Activated T-cell treated with anti-CD3 and anti-CD28 coated beads, Interleukin-2, amount 50 U/mL, for 24 hours (primary cell): Measurements from ENCODE around the gene CACNA2D3.

Source experiments
- DNase-seq: peaks from one replicate; pipeline ENCODE4 v3.0.0-alpha.2; 2020
- H3K27ac Mint-ChIP-seq: 2 replicates; pipeline ENCODE4 v1.8.0; 2020; ENCODE audit warnings: mild to moderate bottlenecking, mixed read lengths
- H3K27me3 Mint-ChIP-seq: 2 replicates; pipeline ENCODE4 v1.8.0; 2020; ENCODE audit warnings: mixed read lengths
- H3K36me3 Mint-ChIP-seq: 2 replicates; pipeline ENCODE4 v1.8.0; 2020; ENCODE audit warnings: low read depth, mixed read lengths
- H3K4me1 Mint-ChIP-seq: 2 replicates; pipeline ENCODE4 v1.8.0; 2020; ENCODE audit warnings: low read depth, mixed read lengths
- H3K4me3 Mint-ChIP-seq: 2 replicates; pipeline ENCODE4 v1.8.0; 2020; ENCODE audit warnings: mild to moderate bottlenecking, moderate library complexity, mixed read lengths
- H3K9me3 Mint-ChIP-seq: 2 replicates; pipeline ENCODE4 v1.8.0; 2020; ENCODE audit warnings: mixed read lengths

CACNA2D3 gene

DNA sequence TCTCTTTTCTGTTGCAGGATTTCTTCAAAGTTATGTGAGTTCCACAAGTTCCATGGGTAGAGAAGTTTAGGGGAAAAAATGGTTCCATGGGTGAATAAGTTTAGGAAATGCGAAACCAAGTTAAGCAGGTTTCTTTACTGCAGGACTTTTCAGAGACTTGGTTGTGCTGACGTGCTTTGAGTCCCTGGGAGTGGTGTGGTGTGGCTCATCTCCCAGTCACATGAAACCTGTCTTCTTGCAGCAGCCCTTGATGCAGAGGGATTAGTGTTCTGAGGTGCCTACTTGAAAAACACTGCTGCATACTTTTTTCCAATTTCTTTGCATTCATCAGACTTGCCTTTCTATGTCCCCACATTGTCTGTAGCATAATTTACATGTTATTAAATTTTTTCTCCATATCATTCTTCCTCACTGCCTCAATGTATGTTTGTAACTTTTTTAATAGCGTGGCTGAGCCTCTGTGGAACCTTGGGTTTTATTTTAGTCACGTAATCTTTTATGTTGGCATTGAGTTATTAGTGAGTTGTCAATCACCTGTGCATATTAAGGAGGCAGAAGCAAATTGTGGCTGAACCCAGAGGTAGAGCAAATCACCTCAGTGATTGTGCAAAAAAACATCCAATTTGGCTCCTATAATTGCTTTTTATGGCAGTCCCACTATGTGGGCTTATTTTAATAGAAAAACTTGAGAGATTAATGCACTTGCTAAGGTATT, 115.6 kb downstream of the CACNA2D3 start:
- no peak for DNase-seq
- H3K36me3 Mint-ChIP-seq, result no peaks in the 10 kb centered on the region
- H3K9me3 Mint-ChIP-seq, result no peaks in the 10 kb centered on the region
- no peak overlapping the region for H3K27ac Mint-ChIP-seq
- H3K4me1 Mint-ChIP-seq, result no peaks in the 10 kb centered on the region
- H3K27me3 Mint-ChIP-seq, result no peaks in the 10 kb centered on the region
- H3K4me3 Mint-ChIP-seq, result no peak overlapping the region

DNA sequence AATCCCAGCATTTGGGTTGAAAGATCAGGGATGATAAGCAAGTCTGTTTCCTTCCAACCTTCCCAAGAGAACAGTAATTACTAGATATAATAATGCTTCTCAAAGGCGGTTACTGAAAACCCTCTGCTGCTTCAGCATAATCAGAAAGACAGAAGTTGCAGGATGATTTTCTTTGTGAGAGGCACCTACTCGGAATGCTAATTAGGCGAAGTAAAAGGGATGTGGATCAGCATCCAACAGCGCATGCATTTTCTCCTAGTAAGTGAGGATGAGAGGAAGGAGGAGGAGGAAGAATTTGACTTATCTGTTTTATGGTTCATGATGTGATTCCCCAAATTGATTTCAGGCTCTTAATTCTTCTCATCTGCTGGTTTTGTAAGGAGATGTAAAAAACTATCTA, 118.0 kb downstream of the CACNA2D3 start:
- no peaks in the 10 kb centered on the region for H3K9me3 Mint-ChIP-seq
- no peaks in the 10 kb centered on the region for H3K36me3 Mint-ChIP-seq
- DNase-seq, result no peak
- no peaks in the 10 kb centered on the region for H3K4me1 Mint-ChIP-seq
- H3K4me3 Mint-ChIP-seq, result no peak overlapping the region
- H3K27me3 Mint-ChIP-seq, result no peaks in the 10 kb centered on the region
- H3K27ac Mint-ChIP-seq, result no peak overlapping the region

DNA sequence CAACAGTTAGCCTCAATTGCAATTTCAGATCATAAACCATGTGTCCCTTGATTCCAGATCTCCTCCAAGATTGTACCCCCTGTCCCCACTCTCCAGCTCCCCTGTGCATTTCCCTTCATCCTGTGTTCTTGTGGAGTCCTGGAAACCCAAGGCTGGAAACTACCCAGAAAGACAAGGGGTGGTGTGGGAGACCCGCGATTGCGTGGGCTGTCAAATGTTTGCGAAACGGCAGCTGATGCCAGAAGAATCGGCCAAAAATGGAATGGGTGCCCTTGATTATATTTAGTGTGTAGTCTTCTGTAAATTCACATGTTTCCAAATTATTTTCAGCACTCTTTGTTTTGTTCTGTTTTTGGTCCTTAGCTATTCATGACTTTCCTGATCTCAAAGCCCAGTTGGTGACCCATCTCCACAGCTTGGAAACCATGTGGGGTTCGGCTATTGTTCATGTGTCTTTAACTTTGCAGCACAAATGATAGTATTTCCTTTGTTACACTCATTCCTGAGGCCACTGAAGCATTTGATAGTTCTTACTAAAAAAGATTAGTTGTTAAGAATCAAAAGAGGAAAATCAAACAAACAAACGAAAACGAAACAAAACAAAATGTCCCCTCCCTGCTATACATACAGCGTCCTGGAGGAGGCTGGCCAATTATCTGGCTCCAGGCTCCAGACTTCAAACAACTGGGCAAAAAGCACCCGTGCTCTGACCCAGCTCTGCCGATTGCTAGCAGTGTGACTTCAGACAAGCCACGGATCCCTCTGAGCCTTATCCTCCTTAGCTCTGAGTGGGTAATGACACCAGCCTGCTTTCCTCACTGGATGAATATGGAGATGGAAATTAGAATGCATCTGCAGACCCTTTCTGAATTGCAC, 120.9 kb downstream of the CACNA2D3 start:
- H3K4me1 Mint-ChIP-seq, result no peaks in the 10 kb centered on the region
- DNase-seq, result no peak
- no peaks in the 10 kb centered on the region for H3K9me3 Mint-ChIP-seq
- no peaks in the 10 kb centered on the region for H3K27me3 Mint-ChIP-seq
- no peaks in the 10 kb centered on the region for H3K36me3 Mint-ChIP-seq
- no peak overlapping the region for H3K27ac Mint-ChIP-seq
- no peak overlapping the region for H3K4me3 Mint-ChIP-seq

DNA sequence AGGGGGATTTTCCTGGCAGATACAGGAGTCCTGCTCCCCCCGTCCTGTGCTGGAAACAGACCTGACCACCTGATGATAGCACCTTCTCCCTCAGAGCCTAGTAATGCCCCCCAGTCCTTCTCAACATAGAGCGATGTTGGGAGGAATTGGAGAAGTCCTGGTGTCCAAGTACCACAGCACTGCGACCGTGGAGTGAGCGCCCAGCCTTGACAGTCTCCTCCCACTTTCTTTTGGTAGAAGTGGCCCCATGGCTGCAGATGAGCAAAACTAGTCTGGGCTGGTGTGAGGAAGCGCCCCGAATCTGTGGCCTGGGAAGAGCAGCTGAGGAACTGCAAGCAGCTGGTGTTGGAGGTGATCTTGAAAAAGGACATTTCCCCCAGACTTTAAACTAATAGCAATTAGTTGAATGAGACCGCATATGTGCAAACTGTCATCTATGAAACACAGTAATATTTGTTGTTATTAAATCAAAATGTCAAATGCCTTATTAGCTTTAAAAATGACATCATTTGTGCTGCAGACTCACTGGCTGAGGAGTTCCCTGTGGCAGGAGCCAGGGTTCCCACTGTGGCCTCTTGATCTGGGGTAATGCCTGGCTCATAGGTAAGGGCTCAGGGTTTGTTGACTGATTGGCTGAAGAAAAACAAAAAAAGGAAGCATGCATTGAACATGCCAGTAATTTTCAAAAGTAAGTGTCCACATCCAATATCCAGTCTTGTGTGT, 121.8 kb downstream of the CACNA2D3 start:
- DNase-seq, result no peak
- Mint-ChIP-seq H3K4me3 (no peak overlapping the region), H3K36me3 (no peaks in the 10 kb centered on the region), H3K9me3 (no peaks in the 10 kb centered on the region), H3K4me1 (no peaks in the 10 kb centered on the region), H3K27me3 (no peaks in the 10 kb centered on the region), H3K27ac (no peak overlapping the region)

DNA sequence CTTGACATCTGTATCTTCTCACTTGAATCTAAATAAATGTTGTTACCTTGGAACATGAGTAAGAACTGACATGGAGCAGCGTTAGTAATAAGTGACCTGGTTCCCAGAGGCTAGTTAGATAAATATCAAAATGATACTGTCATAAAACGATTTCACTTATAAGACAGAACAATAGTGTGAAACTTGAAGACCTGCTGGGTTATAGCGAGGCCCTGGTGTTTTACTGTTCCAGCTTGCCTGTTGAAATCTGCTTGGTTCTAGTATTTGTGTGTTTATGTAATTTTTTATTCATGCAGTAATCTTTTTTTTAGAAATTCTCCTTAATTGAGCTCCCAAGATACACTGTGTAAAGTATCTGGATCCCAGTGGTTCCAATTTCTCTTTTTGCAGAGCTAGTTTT, 129.4 kb downstream of the CACNA2D3 start:
- no peaks in the 10 kb centered on the region for H3K27me3 Mint-ChIP-seq
- H3K27ac Mint-ChIP-seq, result no peak overlapping the region
- H3K4me3 Mint-ChIP-seq, result no peak overlapping the region
- no peaks in the 10 kb centered on the region for H3K36me3 Mint-ChIP-seq
- no peaks in the 10 kb centered on the region for H3K4me1 Mint-ChIP-seq
- no peak for DNase-seq
- H3K9me3 Mint-ChIP-seq, result no peaks in the 10 kb centered on the region

DNA sequence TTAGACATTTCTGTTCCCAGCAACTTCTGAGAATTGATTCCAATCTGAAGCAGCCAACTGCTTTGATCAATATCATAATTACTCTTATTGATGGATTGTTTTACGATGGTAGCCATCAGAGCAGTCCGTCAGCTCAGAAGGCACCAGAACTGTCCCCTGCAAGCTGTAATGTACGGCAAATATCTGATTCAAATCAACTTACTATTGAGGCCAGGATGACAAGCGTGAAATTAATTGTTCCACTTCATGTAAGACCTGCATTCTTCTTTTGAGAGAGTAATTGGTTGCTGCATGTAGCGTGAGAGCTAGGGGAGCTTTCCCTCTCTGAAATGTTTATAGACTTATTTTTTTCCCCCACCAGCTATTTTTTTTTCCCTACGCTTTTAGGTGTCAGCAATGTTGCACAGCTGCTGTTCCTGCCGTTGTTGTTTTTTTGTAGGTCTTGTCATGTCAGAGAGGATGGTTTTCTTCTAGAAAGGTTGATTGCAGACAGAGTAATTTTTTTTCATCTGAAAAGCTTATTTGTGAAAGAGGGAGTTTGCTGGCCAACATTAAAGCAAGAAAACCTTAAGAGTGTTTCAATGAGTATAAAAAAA, 134.9 kb downstream of the CACNA2D3 start:
- H3K27ac Mint-ChIP-seq, result no peak overlapping the region
- peaks cover 16% of the 10 kb centered on the region for H3K27me3 Mint-ChIP-seq
- H3K4me3 Mint-ChIP-seq, result no peak overlapping the region
- no peak for DNase-seq
- no peaks in the 10 kb centered on the region for H3K36me3 Mint-ChIP-seq
- no peaks in the 10 kb centered on the region for H3K9me3 Mint-ChIP-seq
- H3K4me1 Mint-ChIP-seq, result no peaks in the 10 kb centered on the region

DNA sequence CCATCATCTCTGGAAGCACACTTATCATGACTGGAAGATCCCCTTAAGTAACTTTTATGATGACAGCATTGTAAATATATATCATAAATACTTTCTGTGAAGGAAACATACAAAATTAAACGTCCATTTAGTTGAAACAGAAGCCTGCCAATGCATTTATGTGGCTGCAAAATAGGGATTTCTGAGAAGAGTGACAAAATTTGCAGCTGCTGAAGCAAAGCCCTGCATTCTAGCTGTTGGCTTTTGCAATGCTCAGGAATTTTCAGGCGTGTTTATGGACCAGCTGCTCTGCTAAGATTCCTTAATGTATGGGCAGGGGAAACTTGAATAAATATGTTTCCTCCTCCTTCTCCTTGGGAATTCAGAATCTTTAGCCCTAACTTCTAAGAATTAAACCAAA, 137.3 kb downstream of the CACNA2D3 start:
- no peaks in the 10 kb centered on the region for H3K36me3 Mint-ChIP-seq
- H3K9me3 Mint-ChIP-seq, result no peaks in the 10 kb centered on the region
- H3K4me1 Mint-ChIP-seq, result no peaks in the 10 kb centered on the region
- DNase-seq, result no peak
- peaks cover 23% of the 10 kb centered on the region for H3K27me3 Mint-ChIP-seq
- H3K4me3 Mint-ChIP-seq, result no peak overlapping the region
- H3K27ac Mint-ChIP-seq, result no peak overlapping the region

DNA sequence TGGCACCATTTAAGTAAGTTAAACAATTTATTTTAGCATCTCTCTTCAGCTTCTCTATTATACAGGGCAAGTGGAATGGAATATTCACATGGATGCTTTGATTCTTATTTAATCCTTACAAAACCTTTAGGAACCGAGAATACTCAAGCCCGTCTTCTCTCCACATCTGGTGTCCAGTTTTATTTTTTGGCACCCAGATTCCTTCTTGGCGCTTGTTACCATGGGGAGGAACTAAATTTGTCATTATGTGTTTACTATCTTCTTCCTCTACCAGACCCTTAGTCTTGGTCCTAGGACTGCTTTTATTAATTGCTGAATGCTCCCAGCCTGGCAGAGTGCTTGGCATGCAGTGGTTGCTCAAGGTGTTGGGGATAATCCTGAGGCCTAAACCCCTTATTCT, 138.8 kb downstream of the CACNA2D3 start:
- no peak for DNase-seq
- Mint-ChIP-seq H3K9me3 (no peaks in the 10 kb centered on the region), H3K27ac (no peak overlapping the region), H3K4me3 (no peak overlapping the region), H3K36me3 (no peaks in the 10 kb centered on the region), H3K27me3 (peaks cover 28% of the 10 kb centered on the region), H3K4me1 (no peaks in the 10 kb centered on the region)

DNA sequence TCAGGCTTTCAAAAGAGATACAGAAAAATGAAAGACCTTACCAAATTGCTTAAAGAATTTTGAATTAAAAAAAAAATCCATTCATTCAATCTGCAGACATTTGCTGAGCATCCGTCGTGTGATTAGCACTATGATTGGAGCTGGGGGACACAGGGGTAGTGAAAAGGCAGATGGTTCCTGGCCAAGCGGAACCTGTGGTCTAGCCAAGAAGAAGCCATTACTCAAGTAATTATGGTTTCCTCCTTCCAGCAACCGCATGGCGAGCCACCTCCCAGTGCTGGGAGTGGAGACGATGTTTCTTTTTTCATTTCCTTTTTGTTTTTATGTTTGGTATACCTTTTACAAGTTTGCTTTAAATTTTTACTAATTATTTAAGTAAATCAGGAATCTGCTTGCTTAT, 140.2 kb downstream of the CACNA2D3 start:
- DNase-seq, result no peak
- H3K9me3 Mint-ChIP-seq, result no peaks in the 10 kb centered on the region
- H3K4me3 Mint-ChIP-seq, result no peak overlapping the region
- H3K27ac Mint-ChIP-seq, result no peak overlapping the region
- H3K4me1 Mint-ChIP-seq, result no peaks in the 10 kb centered on the region
- H3K36me3 Mint-ChIP-seq, result no peaks in the 10 kb centered on the region
- H3K27me3 Mint-ChIP-seq, result peaks cover 28% of the 10 kb centered on the region

DNA sequence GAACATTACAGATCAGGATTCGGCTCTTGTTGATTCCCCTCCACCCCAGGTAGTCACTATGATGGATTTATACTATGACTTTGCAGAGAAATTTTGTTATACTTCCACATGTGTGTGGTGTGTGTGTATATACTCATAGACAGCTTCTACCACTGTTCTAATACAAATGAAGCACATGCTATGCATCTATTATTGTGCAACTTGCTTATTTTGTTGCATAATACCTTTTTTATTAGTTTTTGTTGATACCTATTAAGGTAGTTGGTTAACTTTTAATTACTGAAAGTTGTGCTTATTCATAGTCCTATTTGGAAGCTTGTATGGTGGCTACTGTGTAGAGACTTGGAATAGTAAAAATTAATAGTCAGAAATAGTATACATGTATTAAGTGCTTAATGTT, 140.6 kb downstream of the CACNA2D3 start:
- Mint-ChIP-seq H3K4me1 (no peaks in the 10 kb centered on the region), H3K27ac (no peak overlapping the region), H3K9me3 (no peaks in the 10 kb centered on the region), H3K27me3 (peaks cover 28% of the 10 kb centered on the region), H3K36me3 (no peaks in the 10 kb centered on the region), H3K4me3 (no peak overlapping the region)
- DNase-seq, result no peak

DNA sequence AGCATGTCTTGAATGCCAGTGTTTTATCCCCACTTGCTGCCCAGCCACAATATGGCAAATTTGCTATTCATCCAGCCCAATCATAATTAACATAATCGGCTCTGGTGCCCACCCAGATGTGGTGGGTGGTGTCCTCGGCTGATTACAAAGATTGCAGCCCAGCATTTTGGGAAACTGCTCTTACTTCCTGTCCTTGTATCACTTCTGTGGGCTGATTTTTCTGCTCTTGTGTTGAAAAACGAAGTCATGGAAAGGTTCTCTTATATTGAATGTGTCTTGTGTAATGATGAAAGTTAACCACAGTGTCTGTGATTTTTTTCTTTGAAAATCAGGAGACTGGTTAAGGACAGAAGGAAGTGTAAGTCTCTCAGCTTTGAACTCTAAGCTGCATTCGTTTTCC, 141.7 kb downstream of the CACNA2D3 start:
- Mint-ChIP-seq H3K27me3 (peaks cover 28% of the 10 kb centered on the region), H3K9me3 (no peaks in the 10 kb centered on the region), H3K36me3 (no peaks in the 10 kb centered on the region), H3K4me1 (no peaks in the 10 kb centered on the region), H3K4me3 (no peak overlapping the region), H3K27ac (no peak overlapping the region)
- no peak for DNase-seq

DNA sequence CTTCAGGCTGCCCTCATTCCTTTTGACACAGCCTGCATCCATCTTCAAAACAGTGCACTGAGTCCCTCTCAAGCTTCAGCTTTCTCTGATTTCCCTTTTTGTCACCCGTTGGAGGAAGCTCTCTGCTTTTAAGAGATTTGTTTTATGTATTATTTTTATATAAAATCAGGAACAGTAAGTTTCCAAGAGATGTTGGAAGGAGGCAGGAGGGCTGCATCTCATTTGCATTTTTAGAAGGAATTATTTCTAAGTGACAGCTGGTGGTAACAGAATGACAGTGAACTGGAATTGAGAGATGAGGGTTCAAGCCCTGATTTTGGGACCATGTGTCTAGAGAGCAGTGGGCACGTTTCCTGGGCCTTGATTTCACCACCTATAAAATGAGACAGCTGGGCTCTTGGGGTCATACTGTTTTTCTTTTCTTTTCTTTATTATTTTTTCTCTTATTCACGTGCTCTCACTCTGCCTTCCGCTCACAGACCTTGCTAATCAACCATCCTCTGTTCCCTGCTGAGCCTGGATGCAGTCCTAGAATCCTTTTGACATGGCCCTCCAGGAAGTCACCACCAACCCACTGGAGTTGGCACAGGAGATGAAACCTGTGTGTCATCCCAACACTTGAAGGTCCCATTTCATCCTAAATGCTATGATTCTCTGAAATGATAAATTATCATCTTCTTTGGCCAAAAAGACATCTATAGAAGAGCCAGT, 148.6 kb downstream of the CACNA2D3 start:
- no peak for DNase-seq
- Mint-ChIP-seq H3K27me3 (no peaks in the 10 kb centered on the region), H3K9me3 (no peaks in the 10 kb centered on the region), H3K4me1 (no peaks in the 10 kb centered on the region), H3K4me3 (no peak overlapping the region), H3K27ac (no peak overlapping the region), H3K36me3 (no peaks in the 10 kb centered on the region)

DNA sequence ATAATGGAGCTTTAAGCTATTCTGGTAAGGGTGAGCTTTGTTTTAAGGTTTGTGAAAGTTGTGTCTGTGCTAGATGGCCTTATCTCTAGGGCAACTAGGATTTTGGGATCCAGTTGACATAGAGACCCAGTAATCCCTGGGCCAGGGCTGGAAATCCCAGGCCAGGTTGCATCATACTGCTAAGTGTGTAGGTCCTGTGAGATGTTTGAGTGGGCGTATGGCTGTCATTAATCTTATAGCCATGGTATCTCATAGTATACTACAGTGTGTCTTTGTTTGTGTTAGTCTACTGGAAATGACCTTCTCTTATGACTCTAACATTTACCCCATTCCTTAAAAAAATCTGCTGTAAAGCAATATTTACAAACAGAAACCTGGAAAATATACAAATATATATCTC, 151.4 kb downstream of the CACNA2D3 start:
- H3K27ac Mint-ChIP-seq, result no peak overlapping the region
- no peaks in the 10 kb centered on the region for H3K4me1 Mint-ChIP-seq
- H3K4me3 Mint-ChIP-seq, result no peak overlapping the region
- H3K9me3 Mint-ChIP-seq, result peaks cover 6% of the 10 kb centered on the region
- no peak for DNase-seq
- no peaks in the 10 kb centered on the region for H3K36me3 Mint-ChIP-seq
- H3K27me3 Mint-ChIP-seq, result no peaks in the 10 kb centered on the region

DNA sequence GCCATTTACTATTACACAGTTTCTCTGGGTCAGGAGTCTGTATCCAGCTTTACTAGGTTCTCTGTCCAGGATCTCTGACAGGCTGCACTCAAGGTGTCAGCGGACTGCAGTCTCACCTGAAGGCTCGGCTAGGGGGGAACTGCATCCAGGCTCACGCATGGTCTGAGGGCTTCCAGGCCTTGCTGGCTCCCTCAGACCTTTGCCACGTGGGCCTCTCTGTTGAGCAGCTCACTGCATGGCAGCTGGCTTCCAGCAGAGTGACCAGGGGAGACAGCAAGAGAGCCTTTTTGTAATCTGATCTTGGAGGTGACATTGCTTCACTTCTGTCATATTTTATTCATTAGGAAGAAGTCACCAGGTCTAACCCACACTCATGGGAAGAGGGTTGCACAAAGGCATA, 152.3 kb downstream of the CACNA2D3 start:
- peaks cover 6% of the 10 kb centered on the region for H3K9me3 Mint-ChIP-seq
- no peak for DNase-seq
- no peaks in the 10 kb centered on the region for H3K27me3 Mint-ChIP-seq

More for the DNA sequence above, 152.3 kb downstream of the CACNA2D3 start:
- Mint-ChIP-seq H3K4me1 (no peaks in the 10 kb centered on the region), H3K4me3 (no peak overlapping the region), H3K36me3 (no peaks in the 10 kb centered on the region), H3K27ac (no peak overlapping the region)
